Stimulated activated CD8-positive, alpha-beta memory T cell treated with anti-CD3 and anti-CD28 coated beads, Interleukin-2, amount 100 ng/mL, for 48 hours (primary cell): ENCODE data around the gene CUX1.

ENCODE experiments used
- DNase-seq, 2 donors: peaks; one replicate each; pipeline ENCODE4 v3.0.0-alpha.2; 2020; ENCODE audit warnings: low read depth in 2 of 2

The CUX1 gene

GRCh38 chr7:101957744-101958525 lies 140.5 kb downstream of the CUX1 start:
- DNase-seq, result no peak

GRCh38 chr7:101959342-101959741 lies 141.9 kb downstream of the CUX1 start:
- DNase-seq, result no peak

GRCh38 chr7:101959829-101960228 lies 142.4 kb downstream of the CUX1 start:
- DNase-seq, result no peak

DNA sequence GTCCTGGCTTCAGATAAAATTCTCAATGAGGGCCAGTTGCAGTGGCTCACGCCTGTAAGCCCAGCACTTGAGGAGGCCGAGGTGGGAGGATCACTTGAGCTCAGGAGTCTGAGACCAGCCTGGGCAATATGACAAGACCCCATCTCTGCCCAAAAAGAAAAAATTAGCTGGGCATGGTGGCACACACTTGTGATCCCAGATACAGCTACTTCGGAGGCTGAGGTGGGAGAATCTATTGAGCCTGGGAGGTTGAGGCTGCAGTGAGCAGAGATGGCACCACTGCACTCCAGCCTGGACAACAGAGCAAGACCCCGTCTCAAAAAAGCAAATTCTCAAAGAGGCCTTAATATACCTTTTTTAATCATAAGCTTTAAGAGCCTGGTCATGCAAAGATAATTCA lies 142.9 kb downstream of the CUX1 start:
- DNase-seq, result no peak

- no peak for DNase-seq
Measured at GRCh38 chr7:101960985-101961708, 143.7 kb downstream of the CUX1 start.

GRCh38 chr7:101961811-101962210 lies 144.4 kb downstream of the CUX1 start:
- no peak for DNase-seq

DNA sequence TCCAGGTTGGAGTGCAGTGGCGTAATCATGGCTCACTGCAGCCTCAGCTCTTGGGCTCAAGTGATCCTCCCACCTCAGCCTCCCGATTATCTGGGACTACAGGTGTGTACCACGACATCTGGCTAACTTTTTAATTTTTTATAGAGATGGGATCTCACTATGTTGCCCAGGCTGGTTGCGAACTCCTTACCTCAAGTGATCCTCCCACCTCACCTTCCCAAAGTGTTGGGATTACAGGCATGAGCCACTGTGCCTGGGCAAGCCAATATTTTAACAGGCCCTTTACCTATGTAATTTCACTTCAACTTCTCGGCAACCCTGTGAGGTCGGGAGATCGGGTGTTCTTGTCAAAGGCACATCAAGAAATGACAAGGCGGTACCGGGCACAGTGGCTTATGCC lies 146.3 kb downstream of the CUX1 start:
- no peak for DNase-seq

DNA sequence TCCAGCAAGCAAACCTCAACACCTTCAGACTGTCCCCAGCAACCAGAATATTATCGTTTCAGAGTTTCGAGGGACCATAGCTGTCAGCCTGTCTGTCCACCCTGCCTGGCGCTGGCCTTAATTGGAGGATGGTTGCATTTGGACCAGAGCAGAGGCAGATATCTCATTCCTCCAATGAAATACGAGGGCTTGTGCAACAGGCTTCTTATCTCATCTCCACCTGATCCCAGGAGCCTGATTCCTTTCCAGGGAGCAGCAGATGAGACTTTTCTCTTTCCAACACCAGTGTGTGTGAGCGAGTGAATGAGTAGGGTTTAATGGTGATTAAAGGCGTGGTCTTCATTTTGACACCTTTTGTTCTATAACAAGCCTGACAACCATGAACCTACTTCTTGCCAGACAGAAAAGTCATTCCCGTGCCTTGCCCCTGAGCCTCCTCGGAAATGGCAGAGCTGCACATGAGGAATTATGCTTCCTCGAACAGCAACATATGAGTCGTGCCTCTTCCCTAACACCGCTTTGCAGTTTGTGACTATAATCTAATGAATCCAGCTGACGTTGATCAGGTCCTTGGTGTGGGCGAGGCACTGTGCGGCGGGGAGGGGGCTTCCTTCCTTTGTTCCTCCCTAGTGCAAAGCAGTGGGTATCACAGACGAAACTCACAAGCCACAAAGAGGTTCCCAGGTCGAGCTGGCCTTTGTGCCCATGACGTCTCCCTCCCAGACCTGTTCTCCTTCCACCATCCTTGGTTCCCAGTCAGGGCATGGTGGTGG lies 147.4 kb downstream of the CUX1 start:
- no peak for DNase-seq

GRCh38 chr7:101968720-101969466 lies 151.5 kb downstream of the CUX1 start:
- DNase-seq, result no peak

DNA sequence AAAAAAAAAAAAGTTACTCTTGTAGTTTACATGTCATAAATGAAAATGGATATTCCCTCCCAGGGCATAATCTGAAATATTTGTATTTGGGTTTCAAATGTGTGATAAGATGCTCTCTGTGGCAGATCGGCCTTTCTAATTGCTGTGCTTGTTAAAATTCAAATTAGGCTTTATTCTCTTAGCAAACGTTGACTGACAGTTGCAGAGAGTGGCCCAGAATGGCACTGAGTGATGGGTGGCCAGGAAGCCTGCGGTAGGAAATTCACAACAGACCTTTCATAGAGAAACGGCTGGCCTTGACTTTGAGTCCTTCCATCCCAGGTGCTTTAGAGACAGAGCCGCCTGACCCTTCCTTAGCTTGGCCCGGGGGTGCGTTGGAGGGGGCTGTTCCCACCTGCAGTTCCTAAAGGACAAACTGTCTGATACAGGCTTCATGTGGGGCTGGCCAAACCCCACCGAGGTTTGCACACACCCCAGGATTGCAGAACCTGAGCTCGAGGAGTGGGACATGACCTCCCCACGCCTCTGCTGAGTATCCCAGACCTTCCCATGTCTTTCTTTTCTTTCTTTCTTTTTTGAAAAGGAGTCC lies 152.7 kb downstream of the CUX1 start:
- no peak for DNase-seq

- DNase-seq, result no peak
Measured at GRCh38 chr7:101970801-101971200, 153.4 kb downstream of the CUX1 start.

DNA sequence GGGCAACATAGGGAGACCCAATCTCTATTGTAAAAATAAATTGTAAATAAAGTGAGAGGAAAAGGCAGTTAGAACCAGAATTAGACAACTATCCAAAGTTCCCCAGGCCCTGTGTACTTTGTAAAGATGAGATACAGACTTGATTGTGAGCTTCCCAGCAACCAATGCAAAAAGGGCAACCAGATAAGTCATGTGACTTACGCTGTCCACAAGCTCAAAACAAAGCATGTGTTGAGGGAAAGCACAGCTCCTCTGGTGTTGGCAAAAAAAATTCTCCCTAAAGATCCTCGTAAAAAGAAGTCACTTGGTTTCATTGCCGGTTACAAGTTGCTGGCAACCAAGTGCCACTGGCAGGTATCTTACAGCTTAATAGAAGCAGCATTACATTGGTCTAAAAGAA lies 154.0 kb downstream of the CUX1 start:
- DNase-seq, result no peak

DNA sequence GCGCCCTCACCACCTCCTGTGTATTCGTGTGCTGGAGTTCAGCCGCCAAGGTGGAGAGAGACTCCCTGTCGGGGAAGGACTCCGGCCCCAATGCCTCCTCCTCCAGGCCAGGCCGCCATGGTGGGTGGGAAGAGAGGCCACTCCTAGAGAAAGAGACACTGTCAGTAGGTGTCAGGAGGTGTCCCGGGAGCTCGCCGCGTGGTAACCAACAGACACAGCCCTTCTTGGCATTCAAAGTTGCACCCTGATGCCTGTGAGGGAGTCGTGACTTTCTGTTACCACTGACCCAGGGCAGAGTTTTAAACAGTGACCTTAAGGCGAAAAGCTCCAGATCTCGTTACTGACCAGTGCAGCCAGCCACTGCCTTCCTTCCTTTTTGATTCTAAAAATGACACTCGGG lies 155.2 kb downstream of the CUX1 start:
- no peak for DNase-seq

GRCh38 chr7:101973130-101973529 lies 155.7 kb downstream of the CUX1 start:
- no peak for DNase-seq

DNA sequence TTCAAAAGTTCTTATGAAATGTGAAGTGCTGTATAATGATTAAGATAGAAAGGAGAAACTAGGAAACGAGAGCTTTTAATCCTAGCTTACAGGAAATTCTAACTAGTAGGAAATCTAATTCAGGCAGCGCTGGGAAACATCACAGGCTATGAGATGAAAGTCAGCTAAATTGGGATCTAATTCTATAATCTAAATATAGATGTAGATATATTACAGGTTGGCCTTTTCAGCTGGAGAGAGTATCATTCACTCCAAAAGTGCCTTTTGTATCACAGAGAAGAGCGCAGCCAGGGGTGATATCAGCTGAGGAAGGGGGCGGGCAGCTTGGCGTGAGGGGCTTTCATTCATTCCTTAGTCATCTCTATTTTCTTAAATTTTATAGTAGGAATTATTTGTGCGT lies 157.0 kb downstream of the CUX1 start:
- DNase-seq, result no peak

DNA sequence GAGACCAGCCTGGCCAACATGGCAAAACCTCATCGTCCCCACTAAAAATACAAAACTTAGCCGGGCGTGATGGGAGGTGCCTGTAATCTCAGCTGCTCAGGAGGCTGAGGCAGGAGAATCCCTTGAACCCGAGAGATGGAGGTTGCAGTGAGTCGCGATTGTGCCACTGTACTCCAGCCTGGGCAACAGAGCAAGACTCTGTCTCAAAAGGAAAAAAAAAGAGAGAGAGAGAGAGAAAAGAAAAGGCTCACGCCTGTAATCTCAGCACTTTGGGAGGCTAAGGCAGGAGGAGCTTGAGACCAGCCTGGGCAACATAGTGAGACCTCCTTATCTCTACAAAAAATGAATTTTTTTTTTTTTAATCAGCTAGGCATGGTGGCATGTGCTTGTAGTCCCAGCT lies 157.6 kb downstream of the CUX1 start:
- DNase-seq, result no peak

DNA sequence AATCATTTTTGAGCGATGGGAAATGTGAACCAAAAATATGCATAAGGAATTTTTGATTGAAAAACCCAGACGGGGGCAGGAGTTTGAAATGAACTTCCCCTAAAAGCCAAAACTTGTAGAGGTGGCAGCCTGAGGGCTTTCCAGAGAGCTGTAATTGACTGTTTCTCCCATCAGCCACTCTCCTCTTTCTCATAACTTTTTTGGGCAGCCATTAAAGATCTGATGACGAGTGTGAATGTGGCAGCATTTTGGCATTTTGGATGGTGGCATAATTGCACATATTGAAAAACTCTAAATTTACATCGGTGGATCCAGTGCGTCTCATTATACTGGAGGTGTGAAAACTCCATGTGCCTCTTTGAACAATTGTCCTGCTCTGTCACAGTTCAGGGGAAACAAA lies 159.0 kb downstream of the CUX1 start:
- no peak for DNase-seq

- DNase-seq, result no peak
Measured at GRCh38 chr7:101977249-101977648, 159.8 kb downstream of the CUX1 start.

DNA sequence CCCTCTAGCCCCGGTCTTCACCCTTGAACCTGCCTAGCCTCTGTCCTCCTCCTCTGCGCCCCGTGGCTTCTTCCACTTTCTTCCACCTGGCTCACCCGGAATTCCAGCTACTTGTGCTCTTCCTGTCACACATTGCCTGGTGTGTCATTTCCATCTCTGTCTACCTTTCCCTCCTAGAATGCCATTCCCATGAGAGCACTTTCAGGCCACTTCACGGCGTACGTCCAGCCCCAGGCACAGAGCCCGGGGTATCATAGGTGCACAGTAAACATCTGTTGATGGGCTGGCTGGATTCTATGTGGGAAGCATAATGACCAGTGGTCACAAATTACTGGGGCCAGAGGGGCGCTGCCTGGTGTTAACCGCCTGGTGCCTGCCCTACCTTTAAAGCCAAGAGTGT lies 161.3 kb downstream of the CUX1 start:
- no peak for DNase-seq

GRCh38 chr7:101983147-101983811 lies 165.9 kb downstream of the CUX1 start:
- DNase-seq, result no peak
